Inflammatory macrophage (primary cell): ENCODE data around the gene IGDCC3.

Experiments used
- DNase-seq, 2 donors: peaks; one replicate each; pipeline ENCODE4 v3.0.0-alpha.2; 2020 to 2022
- total RNA-seq, 18 experiments: gene quantifications; one replicate each; lab custom pipeline; 2026; ENCODE audit warnings: mixed read lengths in 6 of 18, inconsistent platforms in 2 of 18; lab: John Stamatoyannopoulos, UW

IGDCC3 gene
- 0 to 0.07 (median 0) reads per million in 18 experiments for total RNA-seq

DNA sequence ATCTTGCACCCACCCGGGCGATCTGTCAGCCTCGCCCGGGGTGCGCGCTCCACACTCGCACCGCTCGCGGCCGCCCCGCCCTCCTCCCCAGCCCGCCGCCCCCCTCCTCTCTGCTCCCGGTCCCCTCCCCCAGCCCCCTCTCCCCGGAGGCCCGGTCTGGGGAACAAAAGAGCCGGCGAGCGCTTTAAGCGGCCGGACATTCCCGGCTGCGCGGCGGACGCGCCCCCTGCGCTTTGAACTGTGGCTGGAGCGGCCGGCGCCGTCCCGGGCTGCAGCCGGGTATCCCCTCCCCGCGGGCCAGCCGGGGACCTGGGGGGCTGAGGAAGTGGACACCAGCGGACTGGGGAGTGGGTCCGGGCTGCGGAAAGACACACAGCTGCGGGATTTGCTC, at the start of gene IGDCC3:
IGDCC3 (minus strand) TSS at position 27 of the 391 bp plus-strand sequence. CDS start 214 bp downstream, outside the sequence.
- DNase-seq: no peak

DNA sequence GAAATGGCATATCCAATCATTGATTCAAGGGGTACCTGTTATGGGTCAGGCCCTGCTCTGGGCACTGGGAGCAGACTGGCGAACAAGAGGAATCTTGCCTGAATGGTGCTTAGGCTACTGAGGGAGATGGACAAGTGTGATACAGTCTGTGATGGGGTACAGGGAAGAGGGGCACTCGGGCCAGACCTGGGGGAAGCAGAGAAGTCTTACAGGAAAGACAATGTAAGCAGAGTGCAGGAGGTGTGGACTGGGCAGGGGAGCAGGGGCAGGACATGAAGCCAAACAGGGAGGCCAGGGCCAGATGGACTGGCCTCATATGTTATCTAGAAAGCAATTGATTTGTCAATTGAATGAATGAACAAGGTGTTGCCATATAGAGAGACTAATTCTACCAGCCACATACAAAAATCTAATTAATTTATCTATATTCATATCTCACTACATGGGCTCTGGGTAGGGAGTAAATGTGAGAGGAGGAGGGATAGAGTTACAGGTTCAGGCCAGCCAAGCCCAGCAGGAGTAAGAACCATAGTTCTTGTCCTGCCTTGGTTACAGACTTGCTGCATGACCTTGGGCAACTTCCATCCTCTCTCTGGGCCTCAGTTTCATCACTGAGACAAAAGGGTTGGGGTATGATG, 48.5 kb upstream of the IGDCC3 start:
- no peak for DNase-seq

DNA sequence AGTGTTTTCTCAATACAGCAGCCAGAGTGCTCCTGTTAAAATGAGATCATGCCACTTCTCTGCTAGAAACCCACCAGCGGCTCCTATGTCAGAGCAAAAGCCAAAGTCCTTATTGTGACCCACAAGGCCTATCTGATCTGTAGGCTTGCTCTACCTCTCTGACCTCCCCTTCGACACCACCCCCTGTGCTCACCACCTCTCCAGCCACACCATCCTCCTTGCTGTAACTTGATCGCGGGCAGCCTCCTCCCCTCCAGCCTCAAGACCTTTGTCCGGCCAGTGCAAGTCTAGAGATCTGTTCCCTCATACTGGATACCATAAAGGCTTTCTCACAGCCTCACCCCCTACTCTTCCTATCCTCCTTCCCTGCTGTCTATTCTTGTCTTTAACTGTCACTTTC, 46.9 kb upstream of the IGDCC3 start:
- DNase-seq: no peak

DNA sequence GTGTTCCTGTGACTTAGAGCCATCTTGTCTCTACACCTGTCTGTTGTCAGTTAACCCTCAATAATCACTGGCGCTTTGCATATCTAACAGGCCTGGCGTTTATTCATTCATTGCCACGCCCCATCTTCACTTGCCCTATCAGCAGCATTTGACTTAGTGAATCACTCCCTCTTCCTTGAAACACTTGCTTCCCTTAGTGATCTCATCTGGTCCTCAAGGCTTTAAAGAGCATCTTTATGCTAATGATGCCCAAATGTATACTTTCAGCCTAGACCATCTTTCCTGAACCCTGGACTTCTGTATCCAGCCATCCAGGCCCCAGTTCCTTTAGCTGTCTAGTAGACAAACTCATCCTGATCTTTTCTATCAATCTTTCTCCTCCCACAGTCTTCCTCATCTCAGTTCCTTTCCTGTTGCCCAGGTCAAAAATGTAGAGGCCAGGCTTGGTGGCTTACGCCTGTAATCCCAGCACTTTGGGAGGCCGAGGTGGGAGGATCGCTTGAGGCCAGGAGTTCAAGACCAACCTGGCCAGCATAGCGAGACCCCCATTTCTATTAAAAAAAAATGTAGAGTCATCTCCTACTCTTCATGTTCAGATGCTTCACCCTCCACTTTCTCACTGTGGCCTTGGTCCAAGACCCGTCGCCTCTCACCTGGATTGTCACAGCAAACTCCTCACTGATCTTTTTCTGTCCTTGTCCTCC, 46.3 kb upstream of the IGDCC3 start:
- no peak for DNase-seq

DNA sequence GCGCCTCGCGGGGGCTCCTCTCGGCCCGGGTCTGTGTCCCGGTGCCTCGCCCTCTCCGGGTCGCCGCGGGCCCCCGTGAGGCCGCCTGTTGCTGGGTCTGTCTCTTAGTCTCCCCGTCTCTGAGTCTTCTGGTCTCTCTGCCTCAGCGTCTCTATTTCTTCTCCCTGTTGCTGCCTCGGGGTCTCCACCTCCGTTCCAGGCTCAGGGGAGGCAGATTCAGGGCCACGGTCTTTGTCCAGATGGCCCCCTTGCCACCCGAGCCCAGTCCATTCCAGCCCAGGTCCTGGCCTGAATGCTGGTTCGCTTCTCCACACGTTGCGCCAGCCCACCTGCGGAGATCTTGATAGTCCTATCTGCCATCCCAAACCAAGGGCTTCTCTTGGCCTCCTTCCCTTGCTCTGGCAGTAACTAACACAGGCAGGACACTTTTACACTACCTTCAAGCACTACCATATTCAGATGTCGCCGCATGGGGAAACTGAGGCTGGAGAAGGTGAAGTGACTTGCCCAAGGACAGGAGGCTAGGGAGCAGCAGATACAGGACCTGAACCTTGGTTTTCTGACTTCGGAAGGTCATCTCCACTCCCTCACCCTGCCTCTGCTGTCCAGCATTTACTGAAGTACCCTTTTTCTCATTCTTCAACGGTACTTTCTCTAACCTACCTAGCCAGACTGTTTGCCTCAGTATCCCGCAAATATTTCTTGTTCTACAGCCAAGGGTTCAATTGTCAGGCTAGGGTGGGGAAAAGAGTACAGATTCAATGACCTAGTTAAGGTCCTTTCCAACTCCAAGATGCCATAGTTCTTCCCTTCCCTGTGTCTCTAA, 45.6 kb upstream of the IGDCC3 start:
- no peak for DNase-seq

DNA sequence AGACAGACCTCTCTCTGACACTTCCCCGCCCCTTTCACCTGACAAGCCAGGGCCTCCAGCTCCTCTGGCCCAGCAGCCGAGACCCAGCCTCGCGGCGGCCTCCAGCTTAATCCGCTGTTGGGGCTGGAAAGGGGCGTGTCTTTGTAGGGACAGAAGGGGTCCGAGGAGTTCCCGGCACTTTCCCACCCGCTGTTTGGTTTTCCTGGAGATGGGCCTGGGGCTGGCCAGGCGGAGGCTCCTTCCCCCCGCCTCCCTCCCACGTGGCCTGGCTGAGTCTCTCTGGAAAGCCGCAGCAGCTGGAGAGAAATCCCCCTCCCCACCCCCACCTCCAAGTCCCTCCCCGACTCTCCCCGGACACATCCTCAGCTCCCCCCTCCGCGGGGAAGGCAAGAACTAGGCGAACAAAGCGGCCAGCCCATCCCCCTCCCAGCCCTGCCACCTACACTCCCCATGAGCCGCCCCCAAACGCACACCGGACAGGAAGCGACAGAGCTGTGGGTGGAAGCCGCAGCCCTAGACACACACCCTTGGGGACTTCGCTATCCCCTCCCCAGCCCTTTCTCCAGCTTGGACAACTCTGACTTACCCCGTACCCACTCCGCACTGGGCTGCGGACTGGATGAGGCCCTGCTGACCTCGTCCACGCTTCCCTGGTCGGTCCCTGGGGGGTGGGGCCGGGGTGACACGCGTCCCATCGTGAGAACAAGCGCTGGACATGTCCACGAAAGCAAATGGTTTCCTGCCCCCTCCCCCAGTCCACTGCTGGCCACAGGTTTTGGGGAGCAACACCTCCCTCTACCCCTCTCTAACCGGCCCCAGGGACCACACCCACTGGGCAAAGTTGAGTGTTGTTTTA, 43.8 kb upstream of the IGDCC3 start:
- peak; percentile 2 to 53 for DNase-seq

DNA sequence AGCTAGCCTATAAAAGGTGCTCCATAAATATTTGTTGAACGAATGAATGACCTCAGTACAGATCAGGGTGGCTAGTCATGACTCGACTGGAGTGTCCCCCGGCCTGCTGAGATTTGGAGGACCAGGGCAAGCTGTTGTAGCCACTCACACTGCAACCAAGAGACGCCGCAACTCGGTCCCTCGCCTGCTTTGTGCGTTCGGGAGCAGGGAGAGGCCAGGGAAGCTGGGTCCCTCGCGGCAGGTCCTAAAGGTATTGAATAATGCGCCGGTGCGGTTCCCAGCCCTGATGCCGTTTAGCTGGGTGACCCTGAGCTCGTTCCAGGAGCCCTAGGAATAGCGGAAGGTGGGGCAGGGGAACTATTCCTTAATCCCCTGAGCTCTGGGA, 43.2 kb upstream of the IGDCC3 start:
- DNase-seq: no peak

DNA sequence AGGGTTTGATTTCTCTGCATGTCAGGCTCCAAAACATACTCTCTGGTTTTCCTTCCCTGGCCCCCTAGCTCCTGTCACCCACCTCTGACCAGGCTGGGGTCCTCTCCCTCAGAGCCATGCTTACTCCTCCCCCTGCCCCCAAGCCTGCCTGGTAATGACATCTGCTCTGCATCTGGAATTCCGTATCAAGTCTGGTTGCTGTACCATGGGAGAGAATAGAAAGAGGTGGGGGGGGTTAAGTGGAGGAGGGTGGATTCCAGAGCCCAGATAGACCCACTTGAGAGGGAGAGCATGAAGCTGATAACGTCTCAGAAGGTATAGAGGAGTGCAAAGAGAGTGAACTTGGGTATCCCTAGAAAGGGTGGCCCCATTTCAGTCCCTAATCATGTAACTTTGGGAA, 40.8 kb upstream of the IGDCC3 start:
- DNase-seq: no peak

DNA sequence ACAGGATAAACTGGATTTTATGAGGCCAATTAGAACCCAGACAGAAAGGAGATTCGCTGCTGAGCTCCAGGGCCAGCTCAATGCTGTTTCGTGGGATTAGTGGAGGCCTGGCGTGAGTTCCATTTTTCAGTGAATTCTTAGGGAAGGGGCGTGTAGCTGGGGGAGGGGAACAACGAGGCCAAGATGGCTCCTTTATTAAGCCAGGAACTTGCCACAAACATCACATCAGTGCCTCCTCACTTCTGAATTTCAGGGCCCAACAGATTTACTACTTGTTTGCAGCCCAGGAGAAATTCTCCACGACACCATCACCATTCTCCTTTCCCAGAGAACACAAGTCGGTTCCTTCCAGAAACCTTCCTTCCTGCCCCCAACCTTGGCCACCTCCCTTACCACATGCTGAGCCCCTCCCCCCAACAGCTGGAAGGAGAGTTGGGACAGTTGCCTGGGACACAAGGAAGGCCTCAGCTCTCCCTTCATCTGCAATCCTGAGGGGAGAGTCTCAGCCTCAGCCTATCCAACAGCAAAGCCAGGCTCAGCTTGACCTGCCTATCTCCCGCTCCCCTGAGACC, 39.1 kb upstream of the IGDCC3 start:
- DNase-seq: no peak

DNA sequence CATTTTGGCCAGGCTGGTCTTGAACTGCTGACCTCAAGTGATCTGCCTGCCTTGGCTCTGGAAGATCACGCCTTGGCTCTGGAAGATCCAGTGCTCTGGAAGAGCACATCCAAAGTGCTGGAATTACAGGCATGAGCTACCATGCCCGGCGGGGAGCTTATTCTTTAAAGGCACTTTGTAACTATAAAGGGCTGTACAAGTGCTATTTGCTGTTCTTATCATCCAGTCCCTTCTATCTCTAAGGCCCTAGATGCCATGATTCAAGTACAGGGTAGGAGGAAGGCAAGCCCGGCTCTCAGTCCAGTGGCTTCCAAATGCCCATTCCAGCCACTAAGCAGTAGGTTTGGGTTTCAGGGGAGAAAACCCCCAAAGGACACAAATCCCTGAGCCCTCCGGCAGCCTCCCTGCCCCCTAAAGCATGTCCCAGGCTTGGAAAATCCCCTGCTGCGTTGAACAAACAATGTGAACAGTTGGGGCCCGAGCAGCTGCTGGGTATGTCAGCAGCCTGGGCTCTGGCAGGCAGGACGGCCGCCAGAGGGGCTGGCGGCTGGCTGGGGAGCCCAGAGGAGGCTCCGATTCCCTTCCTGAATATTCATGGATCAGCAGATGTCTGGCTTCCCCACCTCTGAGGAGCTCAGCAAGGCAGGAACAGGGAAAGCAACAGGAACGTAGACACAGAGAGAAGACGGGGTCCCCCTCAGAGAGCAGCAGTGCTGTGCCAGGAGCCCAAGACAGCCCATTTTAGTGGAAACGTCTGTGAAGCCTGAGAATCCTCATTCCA, 37.2 kb upstream of the IGDCC3 start:
- DNase-seq: no peak

DNA sequence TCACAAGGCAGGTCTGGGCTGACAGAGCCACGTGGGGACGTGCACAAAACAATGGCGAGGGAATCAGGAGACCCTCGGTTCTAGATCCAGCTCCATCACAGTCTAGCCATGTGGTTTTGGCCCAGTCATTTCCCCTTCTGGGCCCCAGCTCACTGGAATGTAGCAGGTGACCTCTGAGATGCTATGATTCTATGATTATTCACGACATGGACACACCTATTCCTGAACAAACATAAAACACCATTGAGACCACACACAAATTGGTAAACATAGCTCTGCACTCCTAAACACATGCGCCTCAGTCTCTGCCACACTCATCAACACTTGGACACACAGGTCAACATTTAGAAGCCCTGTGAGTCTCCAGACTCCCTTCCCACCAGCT, 36.0 kb upstream of the IGDCC3 start:
- no peak for DNase-seq

DNA sequence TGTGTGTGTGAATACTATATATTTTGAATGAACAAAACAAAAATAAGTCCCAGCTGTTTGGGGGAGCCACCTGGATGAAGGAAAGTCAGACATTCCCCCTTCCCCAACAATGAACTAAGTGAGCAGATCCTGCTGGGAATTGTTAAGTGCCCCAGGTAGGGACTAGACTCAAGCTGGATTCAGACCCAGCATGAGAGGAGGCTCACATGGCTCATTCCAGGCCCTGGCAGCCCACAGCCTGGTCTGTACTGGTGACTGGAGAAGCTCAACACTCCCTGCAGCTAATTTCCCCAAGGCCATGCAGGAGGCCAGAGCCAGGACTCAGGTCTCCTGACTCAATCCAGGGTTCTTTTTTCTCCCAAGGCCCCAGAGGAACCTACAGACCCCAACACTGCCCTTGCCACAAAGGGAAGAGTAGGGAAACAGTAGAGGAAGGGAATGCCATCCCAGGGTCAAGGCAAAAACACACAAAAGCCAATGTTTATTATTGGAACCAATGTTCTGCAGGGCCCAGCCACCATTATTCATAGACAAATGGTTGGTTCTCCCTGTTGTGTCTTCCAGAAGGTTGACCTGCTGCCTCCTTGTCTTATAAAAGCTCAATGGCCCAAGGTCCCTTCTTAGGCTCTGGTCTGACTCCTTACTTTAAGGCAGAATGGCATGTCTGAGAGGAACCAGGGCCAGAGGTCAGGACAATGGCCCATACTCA, 35.4 kb upstream of the IGDCC3 start:
- no peak for DNase-seq

DNA sequence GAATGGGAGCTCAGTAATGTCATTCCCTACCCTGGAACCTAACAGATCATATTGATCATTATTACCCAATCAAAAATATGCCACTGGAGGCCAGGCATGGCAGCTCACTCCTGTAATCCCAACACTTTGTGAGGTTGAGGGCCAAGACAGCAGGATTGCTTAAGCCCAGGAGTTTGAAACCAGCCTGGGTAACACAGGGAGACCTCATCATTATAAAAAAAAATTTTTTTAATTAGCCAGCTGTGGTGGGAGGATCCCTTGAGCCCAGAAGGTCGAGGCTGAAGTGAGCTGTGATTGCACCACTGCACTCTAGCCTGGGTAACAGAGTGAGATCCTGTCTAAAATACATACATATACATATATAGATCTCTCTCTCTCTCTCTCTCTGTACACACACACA, 34.8 kb upstream of the IGDCC3 start:
- DNase-seq: no peak

DNA sequence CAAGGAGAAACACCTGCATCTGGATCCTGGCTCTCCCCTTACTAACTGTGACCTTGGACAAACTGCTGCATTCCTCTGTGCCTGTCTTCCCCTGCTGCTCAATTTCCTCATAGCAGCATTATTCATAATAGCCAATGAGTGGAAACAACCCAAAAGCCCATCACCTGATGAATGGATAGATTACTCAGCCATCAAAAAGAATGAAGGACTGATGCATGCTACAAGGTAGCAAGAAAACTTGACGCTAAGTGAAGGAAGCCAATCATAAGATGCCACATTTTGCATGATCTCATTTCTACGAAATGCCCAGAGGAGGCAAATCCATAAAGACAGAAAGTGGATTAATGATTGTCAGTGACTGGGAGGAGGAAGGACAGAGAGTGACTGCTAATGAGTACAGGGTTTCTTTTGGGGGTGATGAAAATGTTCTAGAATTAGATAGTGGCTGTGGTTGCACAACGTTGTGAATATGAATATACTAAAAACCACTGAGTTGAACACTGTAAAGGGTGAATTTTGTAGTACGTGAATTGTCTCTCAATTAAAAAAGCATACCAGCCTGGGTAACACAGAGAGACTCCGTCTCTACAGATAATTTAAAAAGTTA, 33.8 kb upstream of the IGDCC3 start:
- no peak for DNase-seq

DNA sequence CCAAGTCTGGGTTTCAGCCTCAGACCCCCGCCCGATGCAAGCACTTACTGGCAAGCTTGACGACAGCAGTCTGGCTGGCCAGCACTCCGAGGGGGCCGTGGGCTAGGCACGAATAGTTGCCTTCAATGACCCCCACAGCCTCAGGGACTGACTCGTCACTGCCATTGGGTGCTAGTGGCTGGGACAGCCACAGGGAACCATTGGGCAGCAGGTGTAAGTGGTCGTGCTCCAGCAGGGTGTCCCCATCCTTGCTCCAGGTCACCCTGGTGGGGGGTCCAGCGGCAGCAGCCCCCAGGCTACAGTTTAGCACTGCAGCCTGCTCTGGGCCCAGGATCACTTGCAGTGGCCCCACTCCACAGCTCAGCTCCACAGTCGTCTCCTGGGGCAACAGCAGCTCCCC, 33.2 kb upstream of the IGDCC3 start:
- no peak for DNase-seq

DNA sequence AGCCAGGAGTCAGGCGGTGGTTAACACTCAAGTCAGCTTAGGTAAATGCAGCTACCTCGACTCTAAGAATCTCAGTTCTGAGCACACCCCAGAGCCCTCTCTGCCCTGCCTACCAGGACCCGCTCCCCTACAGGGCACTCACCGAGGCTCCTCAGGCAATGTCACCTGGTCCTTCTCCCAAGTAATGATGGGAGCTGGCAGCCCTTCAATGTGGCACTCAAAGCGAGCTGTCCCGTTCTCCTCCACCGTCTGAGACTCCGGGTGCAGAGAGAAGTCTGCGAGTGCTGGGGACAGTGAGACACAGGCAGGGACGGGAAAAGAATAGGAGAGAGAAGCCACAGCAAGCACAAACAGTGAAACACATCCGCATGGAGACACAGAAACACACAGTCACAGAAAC, 32.2 kb upstream of the IGDCC3 start:
- no peak for DNase-seq

DNA sequence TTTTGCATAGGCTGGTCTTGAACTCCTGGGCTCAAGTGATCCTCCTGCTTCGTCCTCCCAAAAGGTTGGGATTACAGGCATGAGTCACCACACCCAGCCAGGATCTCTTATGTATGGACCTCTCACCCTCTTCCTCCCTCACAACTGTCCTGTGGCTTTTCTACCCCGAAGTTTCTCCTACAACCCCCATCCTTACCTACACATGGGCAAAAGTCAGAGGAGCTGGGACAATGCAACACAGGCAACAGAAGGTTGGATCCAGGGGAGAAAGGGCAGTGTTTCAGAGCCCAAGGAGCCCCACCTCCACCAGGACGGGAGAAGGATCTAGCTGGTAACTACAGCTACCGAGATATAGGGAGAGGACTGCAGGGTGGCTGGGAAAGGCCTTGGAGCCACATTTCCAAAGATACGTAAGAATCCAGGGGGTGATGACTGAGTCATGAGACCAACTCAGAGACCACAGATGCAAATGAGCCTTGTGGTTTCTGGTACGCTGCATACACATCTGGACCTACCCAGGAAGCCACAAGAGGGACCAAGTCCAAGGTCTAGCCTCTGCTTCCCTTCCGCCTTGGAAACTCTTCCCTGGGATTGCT, 31.3 kb upstream of the IGDCC3 start:
- no peak for DNase-seq

DNA sequence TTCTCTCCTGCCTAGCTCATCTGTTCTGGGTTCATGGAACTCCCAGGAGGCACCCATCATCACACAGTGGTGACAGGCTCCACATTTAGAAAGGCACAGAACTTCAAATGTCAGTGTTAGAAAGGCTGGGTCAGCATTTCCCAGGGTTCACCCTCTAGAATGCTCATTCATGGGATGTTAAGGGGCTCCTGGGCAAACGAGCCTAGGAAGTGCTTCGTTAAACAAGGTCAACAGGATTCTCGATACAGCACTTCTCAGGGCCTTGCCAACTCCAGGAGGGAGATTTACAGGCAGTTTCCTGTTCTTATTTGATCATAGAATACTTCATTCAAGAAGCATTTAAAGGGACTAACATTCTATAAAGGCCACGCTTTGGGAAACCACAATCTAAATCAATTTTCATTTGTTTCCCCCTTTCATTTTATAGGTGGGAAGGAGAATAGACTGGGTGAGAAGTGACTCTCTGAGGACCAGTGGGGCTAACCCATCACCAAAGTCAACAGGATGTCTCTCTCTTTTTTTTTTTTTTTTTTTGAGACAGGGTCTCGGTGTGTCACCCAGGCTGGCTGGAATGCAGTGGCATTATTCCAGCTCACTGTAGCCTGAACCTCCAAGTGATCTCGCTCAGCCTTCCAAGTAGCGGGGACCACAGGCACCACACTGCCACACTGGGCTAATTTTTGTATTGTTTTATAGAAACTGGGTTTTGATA, 30.7 kb upstream of the IGDCC3 start:
- no peak for DNase-seq

DNA sequence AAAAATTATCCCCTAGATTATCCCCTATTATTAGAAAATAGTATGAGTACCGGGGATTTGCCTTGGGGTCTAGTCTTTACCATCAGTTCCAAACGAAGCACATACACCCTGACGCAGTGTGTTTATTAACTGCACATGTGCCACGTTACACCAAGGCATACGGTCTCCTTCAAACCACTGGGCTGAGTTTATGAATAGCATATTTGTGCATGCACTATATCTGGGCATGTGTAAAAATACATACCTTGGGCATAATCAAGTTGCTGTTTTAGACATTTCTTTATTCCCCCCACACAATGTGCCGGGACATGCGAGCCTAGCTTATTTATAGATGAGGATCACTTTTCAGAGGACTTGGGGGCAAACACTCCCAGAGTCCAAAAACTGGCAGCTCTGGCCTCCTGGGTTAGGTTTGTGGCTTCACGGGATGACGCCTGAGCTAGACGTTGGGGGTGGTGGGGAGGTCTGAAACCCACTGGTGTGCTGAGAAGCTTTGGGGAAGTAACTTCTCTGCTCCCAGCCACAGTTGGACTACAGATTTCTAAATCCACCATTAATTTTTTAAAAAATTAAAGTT, 28.7 kb upstream of the IGDCC3 start:
- no peak for DNase-seq
